K562 (cell line): Measurements from ENCODE around the gene PYCR2. TPM values are rescaled to one million over a fixed set of nuclear protein-coding genes. Genes with fewer than 3 reads are reported as not detected.

Experiments
- ATAC-seq: fragments of 200-7000 bp; cut with Tn5 transposase; 3 replicates; pipeline ENCODE4 v1.9.1; 2020; ENCODE audit warnings: moderate library complexity
- BruUV-seq: library from RNA; stranded (reverse); fragments of 400-500 nt; replicated peaks from 2 replicates; lab custom pipeline; 2021; lab: Mats Ljungman, UMichigan
- CTCF ChIA-PET: fragments of 300-600 bp; formaldehyde crosslinking; extraction: SDS; loops from one replicate; lab custom pipeline; 2021; ENCODE audit warnings: low intra/inter-chr PET ratio; lab: Yijun Ruan, JAX
- POLR2A ChIA-PET: fragments of 300-600, 350-650 bp; sonication (Branson Sonifier 250); formaldehyde crosslinking; extraction: SDS; loops from one replicate; lab custom pipeline; 2021; ENCODE audit warnings: antibody characterized with exemption, inconsistent platforms; lab: Yijun Ruan, JAX
- DNase-seq, 4 experiments: peaks; one replicate each; pipeline versions ENCODE4 v3.0.0 to v3.0.0-alpha.2; 2011 to 2018; ENCODE audit warnings: low spot score in 3 of 4, mixed read lengths in 3 of 4; ENCODE audit errors: extremely low read depth in 1 of 4
- FAIRE-seq: peaks from 2 replicates; lab custom pipeline; 2011; peaks lifted over from hg19 to GRCh38; lab: Jason Lieb, UNC
- H2AFZ ChIP-seq: 2 replicates; pipeline ENCODE4 v1.6.0; 2011; ENCODE audit warnings: low read depth, low read length, control low read depth, inconsistent platforms
- H3K27ac ChIP-seq: fragments of 200-600 bp; 3 replicates; pipeline ENCODE4 v1.8.0; 2011; ENCODE audit warnings: low read depth, mild to moderate bottlenecking, control low read depth, inconsistent platforms, low read length, moderate library complexity, mixed read lengths; ENCODE audit errors: extremely low read depth
- H3K27me3 ChIP-seq, 2 experiments: fragments of 300-600 bp in 1 of 2; 2 replicates in 1 of 2; 3 replicates in 1 of 2; pipeline versions ENCODE4 v1.6.0 to v1.8.0; 2011; ENCODE audit warnings: inconsistent platforms in 2 of 2, low read length in 2 of 2, mild to moderate bottlenecking in 1 of 2, mixed read lengths in 1 of 2, moderate library complexity in 1 of 2; ENCODE audit not compliant: control insufficient read depth in 2 of 2, insufficient read depth in 2 of 2
- H3K36me3 ChIP-seq: fragments of 300-600 bp; 3 replicates; pipeline ENCODE4 v1.8.0; 2011; ENCODE audit warnings: mild to moderate bottlenecking, low read length, inconsistent platforms; ENCODE audit not compliant: control insufficient read depth, insufficient read depth
- H3K4me1 ChIP-seq, 2 experiments: fragments of 200-600 bp in 1 of 2; replicated peaks in 1 of 2; 2 replicates in 1 of 2; 3 replicates in 1 of 2; pipeline versions ENCODE4 v1.5.1 to v1.8.0; 2011; ENCODE audit warnings: inconsistent platforms in 2 of 2, low read length in 2 of 2, mild to moderate bottlenecking in 1 of 2, mixed read lengths in 1 of 2, moderate library complexity in 1 of 2; ENCODE audit not compliant: control insufficient read depth in 2 of 2, insufficient read depth in 2 of 2
- H3K4me2 ChIP-seq: 2 replicates; pipeline ENCODE4 v1.6.1; 2011; ENCODE audit warnings: low read length, control low read depth, inconsistent platforms, mixed read lengths; ENCODE audit not compliant: insufficient read depth
- H3K4me3 ChIP-seq: fragments of 200-600 bp; sonication (generic), shearing (Covaris generic); 2 replicates; pipeline ENCODE4 v1.5.1; 2016; ENCODE audit warnings: control low read depth, inconsistent platforms
- H3K79me2 ChIP-seq: fragments of 200-600 bp; 3 replicates; pipeline ENCODE4 v1.8.0; 2011; ENCODE audit warnings: low read length, inconsistent platforms; ENCODE audit not compliant: control insufficient read depth, insufficient read depth
- H3K9ac ChIP-seq, 2 experiments: 2 replicates each; pipeline versions ENCODE4 v1.6.0 to v1.6.1; 2011; ENCODE audit warnings: low read depth in 2 of 2, low read length in 2 of 2, control low read depth in 1 of 2, inconsistent platforms in 1 of 2, mild to moderate bottlenecking in 1 of 2, mixed read lengths in 1 of 2; ENCODE audit not compliant: insufficient read depth in 1 of 2
- H3K9me1 ChIP-seq: one replicate; pipeline ENCODE4 v1.6.0; 2011; ENCODE audit warnings: inconsistent platforms, mild to moderate bottlenecking, low read length, moderate library complexity; ENCODE audit not compliant: control insufficient read depth, insufficient read depth
- H3K9me3 ChIP-seq: replicated peaks from 2 replicates; pipeline ENCODE4 v1.5.1; 2011; ENCODE audit warnings: low read depth, low read length, inconsistent platforms; ENCODE audit not compliant: control insufficient read depth, insufficient read depth
- H4K20me1 ChIP-seq: replicated peaks from 2 replicates; pipeline ENCODE4 v1.6.1; 2011; ENCODE audit warnings: low read length, inconsistent platforms, mixed read lengths; ENCODE audit not compliant: control insufficient read depth, insufficient read depth
- CBX5 ChIP-seq: IDR thresholded peaks from 2 replicates; pipeline ENCODE4 v1.6.1; 2014; ENCODE audit warnings: low read depth, borderline replicate concordance
- CREB3L1 ChIP-seq: fragments of 450-650 bp; IDR thresholded peaks from 2 replicates; pipeline ENCODE4 v1.6.1; 2014; ENCODE audit warnings: low read depth, mild to moderate bottlenecking, moderate library complexity, borderline replicate concordance
- EP400 ChIP-seq: fragments of 450-650 bp; IDR thresholded peaks from 2 replicates; pipeline ENCODE4 v1.6.1; 2017; ENCODE audit warnings: antibody characterized with exemption, mild to moderate bottlenecking, moderate library complexity
- FOXM1 ChIP-seq, 2 experiments: fragments of 450-650 bp in 1 of 2; sonication (generic) in 1 of 2; formaldehyde crosslinking in 1 of 2; IDR thresholded peaks; 2 replicates each; pipeline versions ENCODE4 v1.6.1 to v1.9.0; 2017 to 2022; ENCODE audit warnings: low read depth in 2 of 2, mild to moderate bottlenecking in 2 of 2, missing genetic modification reagents in 1 of 2, moderate library complexity in 1 of 2
- HMG20A ChIP-seq: fragments of 450-650 bp; formaldehyde crosslinking; conservative IDR thresholded peaks from 2 replicates; pipeline ENCODE4 v1.4.0; 2020; ENCODE audit warnings: mild to moderate bottlenecking, mixed read lengths
- NFIC ChIP-seq: fragments of 450-650 bp; IDR thresholded peaks from 2 replicates; pipeline ENCODE4 v1.6.1; 2017; ENCODE audit warnings: mild to moderate bottlenecking, inconsistent platforms
- USF1 ChIP-seq: sonication (generic); formaldehyde crosslinking; IDR thresholded peaks from 2 replicates; pipeline ENCODE4 v1.9.0; 2022; ENCODE audit warnings: mild to moderate bottlenecking, missing genetic modification reagents
- ZKSCAN8 ChIP-seq: fragments of 200-800 bp; sonication (Bioruptor generic); IDR thresholded peaks from 2 replicates; pipeline ENCODE4 v1.6.1; 2016; ENCODE audit warnings: missing genetic modification characterization, missing compliant biosample characterization
- ZNF639 ChIP-seq, 2 experiments: fragments of 200-800 bp in 1 of 2; sonication (Bioruptor generic) in 1 of 2; sonication (generic) in 1 of 2; formaldehyde crosslinking in 1 of 2; IDR thresholded peaks in 1 of 2; conservative IDR thresholded peaks in 1 of 2; 2 replicates each; pipeline versions ENCODE4 v1.5.0 to v1.6.1; 2016 to 2020; ENCODE audit warnings: missing compliant biosample characterization in 1 of 2, missing genetic modification characterization in 1 of 2, missing genetic modification reagents in 1 of 2
- WGBS: fragments of 100-300 bp; shearing (Covaris generic); methylation state at CpG from one replicate; pipeline ENCODE4 v1.1.6; 2016; ENCODE audit warnings: low coverage, mixed read lengths; ENCODE audit not compliant: insufficient coverage; ENCODE audit errors: missing lambda C conversion rate; 5-methylcytosine and 5-hydroxymethylcytosine counted together
- in situ Hi-C: fragments of 300-500 bp; cut with MboI; formaldehyde crosslinking; loops from 4 replicates; pipeline ENCODE4 v1.15.0; 2018; ENCODE audit warnings: inconsistent platforms, mixed read lengths
- intact Hi-C: fragments of 100-400 bp; cut with micrococcal nuclease; formaldehyde crosslinking; loops from 2 replicates; pipeline ENCODE4 v1.14.2; 2022
- polyA plus RNA-seq, 8 experiments: library from polyadenylated mRNA; depleted of rRNA in 4 of 8; stranded (reverse) in 5 of 8; unstranded in 3 of 8; fragments of >200 nt; fragmentation: Nextera tagmentation in 2 of 8; fragmentation: Illumina TruSeq in 1 of 8; extraction: Ambion mirVana in 2 of 8; extraction: Trizol in 1 of 8; gene quantifications; 2 replicates each; pipeline versions ENCODE4 v1.2.1 to v1.2.3, GENCODE V29; 2011 to 2014; ENCODE audit warnings: inconsistent platforms in 1 of 8, missing spikeins in 1 of 8
- total RNA-seq, 7 experiments: library from RNA; depleted of rRNA in 6 of 7; stranded (reverse); fragments of >200 nt in 6 of 7; fragmentation: Illumina TruSeq in 2 of 7; extraction: Trizol in 2 of 7; gene quantifications; 2 replicates each; pipeline versions ENCODE4 v1.2.1 to v1.2.3, GENCODE V29; 2011 to 2021; ENCODE audit warnings: low replicate concordance in 1 of 7
- TF ChIP-seq, protein P1 (sequence below), 2 experiments: fragments of 250-450 bp in 1 of 2; fragments of 450-650 bp in 1 of 2; sonication (Bioruptor Pico) in 1 of 2; IDR thresholded peaks; 2 replicates each; pipeline versions ENCODE4 v1.6.1 to v1.8.0; 2016 to 2021; ENCODE audit warnings: mild to moderate bottlenecking in 2 of 2, moderate library complexity in 2 of 2, missing compliant biosample characterization in 1 of 2, missing genetic modification characterization in 1 of 2

PYCR2 gene
- total and polyA plus RNA-seq, 9 of the 15 experiments (the other 6 are each of a cell fraction or from before 2014, with no cell fraction given) = 5.5 to 219 (median 127) TPM

DNA sequence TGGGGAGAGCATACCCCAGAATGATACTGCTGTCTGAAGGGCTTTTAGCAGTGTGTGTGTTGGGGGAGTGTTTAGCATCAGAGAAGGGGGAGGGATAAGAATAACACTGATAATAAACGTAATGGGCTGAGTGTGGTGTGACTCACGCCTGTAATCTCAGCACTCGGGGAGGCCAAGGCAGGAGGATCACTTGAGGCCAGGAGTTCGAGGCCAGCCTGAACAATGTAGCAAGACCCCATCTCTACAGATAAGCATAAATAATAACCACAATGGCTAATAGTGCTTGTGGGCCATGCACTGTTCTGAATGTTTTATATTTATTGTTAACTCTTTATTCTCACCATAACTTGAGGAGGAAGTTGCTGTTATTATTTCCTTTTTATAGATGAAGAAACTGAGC lies 19.5 kb upstream of the PYCR2 start (continued):
- no peak for TF ChIP-seq CBX5
- TF ChIP-seq, protein P1, sequence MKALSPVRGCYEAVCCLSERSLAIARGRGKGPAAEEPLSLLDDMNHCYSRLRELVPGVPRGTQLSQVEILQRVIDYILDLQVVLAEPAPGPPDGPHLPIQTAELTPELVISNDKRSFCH (CRISPR knock-in tag; IDR thresholded peaks at IDR 0.05) = no peak
- TF ChIP-seq, protein P1 (tag; IDR thresholded peaks at IDR 0.05) = no peak

DNA sequence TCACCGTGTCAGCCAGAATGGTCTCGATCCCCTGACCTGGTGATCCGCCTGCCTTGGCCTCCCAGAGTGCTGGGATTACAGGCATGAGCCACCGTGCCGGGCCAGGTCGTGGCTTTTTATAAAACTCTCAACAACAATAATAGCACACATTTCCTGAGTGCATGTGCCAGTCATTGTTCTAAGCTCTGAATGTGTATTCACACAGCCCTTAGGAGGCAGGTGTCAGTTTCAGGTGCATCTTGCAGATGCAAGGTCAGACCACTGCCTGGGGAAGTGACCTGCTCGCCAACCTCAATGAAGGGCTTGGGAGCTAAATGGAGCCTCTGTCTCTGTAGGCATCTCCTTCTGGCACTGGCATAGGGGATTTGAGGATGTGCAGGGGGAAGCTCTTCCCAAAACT lies 18.5 kb upstream of the PYCR2 start:
- Histone ChIP-seq H3K9ac (no peak overlapping the region; a peak in 1 of 4 replicates), H3K36me3 (no peaks in the 10 kb centered on the region), H2AFZ (no peak overlapping the region), H3K4me3 (no peak overlapping the region), H4K20me1 (no peaks in the 10 kb centered on the region), H3K4me2 (no peak overlapping the region), H3K9me3 (no peaks in the 10 kb centered on the region), H3K4me1 (peaks cover 7 to 18% of the 10 kb centered on the region in 2 experiments; a peak in 4 of 5 replicates), H3K27me3 (no peaks in the 10 kb centered on the region), H3K27ac (no peak overlapping the region), H3K79me2 (no peaks in the 10 kb centered on the region), H3K9me1 (no peaks in the 10 kb centered on the region)
- CTCF ChIA-PET = no interaction called here
- no peak for ATAC-seq
- no peak for FAIRE-seq
- POLR2A ChIA-PET = interaction anchor here (0.7 to 0.9 kb wide), 2 partner anchors 8 to 19 kb away, joined by 3 to 4 read pairs; no protein-coding TSS in a partner anchor
- intact Hi-C loops = no loop called here
- in situ Hi-C loops = no loop called here
- BruUV-seq = no TSS peak
- WGBS = 55% methylated on average over 7 of the region's 7 CpGs
- no peak for DNase-seq
- no peak for TF ChIP-seq ZKSCAN8 (CRISPR knock-in tag)
- no peak for TF ChIP-seq USF1 (CRISPR knock-in tag)
- no peak for TF ChIP-seq ZNF639 (CRISPR knock-in tag; conservative IDR thresholded peaks at IDR 0.05 in 1 of 2, IDR thresholded peaks at IDR 0.05 in 1 of 2)
- TF ChIP-seq FOXM1 (IDR thresholded peaks at IDR 0.05; ENCODE audit: low read depth) = no peak
- TF ChIP-seq FOXM1 (CRISPR knock-in tag; IDR thresholded peaks at IDR 0.05; ENCODE audit: low read depth) = no peak
- TF ChIP-seq CREB3L1 = no peak
- no peak for TF ChIP-seq EP400
- no peak for TF ChIP-seq NFIC
- no peak for TF ChIP-seq HMG20A (CRISPR knock-in tag)
